ENCODE results near the gene SULF2.

Gene SULF2

DNA sequence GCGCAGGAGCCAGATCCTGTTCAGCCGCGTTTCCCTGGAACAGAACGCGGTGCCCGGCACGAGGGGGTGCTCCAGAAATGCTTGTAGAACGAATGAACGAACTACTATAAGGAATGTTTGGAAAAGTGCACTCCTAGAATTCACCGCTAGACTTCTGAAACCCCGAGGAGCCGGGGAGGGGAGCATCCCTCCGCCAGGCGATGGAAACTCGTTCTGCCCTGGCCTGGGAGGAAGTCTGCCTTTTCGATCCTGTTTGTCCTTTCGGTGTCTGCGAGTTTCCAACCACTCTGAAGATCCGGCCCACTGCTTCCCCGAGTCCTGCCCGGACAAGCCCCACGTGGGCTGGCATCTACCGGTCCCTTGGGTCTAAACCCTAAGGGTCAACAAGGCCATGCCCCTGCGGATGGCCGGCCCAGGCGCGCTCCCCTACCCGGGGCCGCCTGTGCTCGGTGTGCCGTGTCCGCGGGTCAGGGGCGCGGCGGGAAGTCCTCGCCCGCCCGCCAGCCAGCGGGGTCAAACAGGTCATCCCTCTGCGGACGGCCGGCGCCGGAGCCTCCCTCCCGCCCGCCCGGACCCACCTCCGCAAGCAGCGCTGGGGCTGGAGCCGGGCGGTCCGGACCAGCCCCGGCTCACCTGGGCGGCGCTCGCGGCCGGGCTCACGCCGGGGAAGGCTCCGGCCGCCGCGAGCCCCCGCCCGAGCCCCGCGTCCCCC lies 526 bp downstream of the SULF2 start:
- DNase-seq (ENCODE audit: low read depth) = no peak

GRCh38 chr20:47783828-47784598 lies 1.3 kb downstream of the SULF2 start:
- no peak for DNase-seq (ENCODE audit: low read depth)

GRCh38 chr20:47782920-47783552 lies 2.2 kb downstream of the SULF2 start:
- no peak for DNase-seq (ENCODE audit: low read depth)

- no peak for DNase-seq (ENCODE audit: low read depth)
Observed at GRCh38 chr20:47782076-47782475, 3.2 kb downstream of the SULF2 start.

GRCh38 chr20:47781632-47782031 lies 3.6 kb downstream of the SULF2 start:
- no peak for DNase-seq (ENCODE audit: low read depth)

GRCh38 chr20:47780720-47781389 lies 4.4 kb downstream of the SULF2 start:
- no peak for DNase-seq (ENCODE audit: low read depth)

DNA sequence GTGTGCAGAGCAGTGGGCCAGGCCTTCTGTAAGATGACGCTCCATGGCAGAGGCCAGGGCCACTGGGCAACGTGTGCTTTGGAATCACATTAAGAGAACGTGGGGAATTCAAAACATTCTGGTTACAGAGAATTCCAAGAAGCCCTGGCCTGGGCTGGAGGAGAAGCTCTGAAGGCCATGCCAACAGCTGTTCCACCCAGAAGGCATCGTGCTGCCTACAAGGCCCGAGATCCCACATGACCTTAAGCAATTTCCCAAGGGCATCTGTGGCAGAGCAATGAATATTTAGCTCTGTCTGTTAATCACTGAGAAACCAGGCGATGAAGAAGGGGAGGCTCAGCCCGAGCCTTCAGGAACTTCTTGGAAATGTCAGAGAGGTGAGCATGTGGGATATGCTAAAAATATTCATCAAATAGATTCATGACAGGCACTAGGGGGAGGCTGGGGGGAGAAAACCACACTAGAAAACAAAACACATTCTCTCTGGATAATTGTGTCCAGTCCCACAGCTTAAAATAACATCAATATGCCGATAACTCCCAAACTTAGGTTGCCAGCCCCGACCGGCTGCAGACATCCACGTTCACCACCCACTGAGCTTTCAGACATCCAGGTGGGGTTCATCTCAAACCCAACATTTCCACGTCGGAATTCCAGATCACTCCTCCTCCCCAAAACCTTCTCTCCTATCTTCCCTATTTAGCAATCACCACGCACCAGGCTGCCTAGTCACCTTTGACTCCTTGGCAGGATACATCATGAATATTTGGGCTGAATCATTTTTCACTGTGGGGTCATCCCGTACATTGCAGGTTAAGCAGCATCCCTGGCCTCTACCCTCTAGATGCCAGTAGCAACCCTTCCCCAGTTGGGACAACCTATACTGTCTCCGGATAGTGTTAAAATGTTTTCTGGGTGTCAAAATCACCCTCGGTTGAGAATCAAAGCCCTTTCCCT lies 6.6 kb downstream of the SULF2 start:
- DNase-seq (ENCODE audit: low read depth) = no peak

DNA sequence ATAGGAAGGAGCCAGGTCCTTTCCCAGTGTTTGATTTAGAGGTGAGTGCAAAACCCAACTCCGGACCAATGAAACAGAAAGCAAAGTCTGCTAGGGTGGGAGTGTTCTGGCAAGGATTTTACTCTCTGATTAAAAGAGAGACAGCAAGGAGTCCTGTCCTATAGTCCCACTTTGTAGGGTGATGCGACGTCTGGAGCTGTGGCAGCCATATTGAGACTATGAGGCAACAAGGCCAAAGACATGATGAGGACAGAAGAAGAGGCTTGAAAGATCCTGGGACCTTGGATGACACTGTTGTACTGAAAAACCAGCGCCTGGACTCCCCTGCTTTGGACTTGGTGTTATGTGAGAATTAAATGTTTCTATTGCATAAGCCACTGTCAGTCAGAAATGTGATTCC lies 8.1 kb downstream of the SULF2 start:
- DNase-seq (ENCODE audit: low read depth) = no peak

- DNase-seq (ENCODE audit: low read depth) = no peak
Observed at GRCh38 chr20:47776639-47777038, 8.6 kb downstream of the SULF2 start.

GRCh38 chr20:47775841-47776240 lies 9.4 kb downstream of the SULF2 start:
- DNase-seq (ENCODE audit: low read depth) = no peak

GRCh38 chr20:47775039-47775438 lies 10.2 kb downstream of the SULF2 start:
- no peak for DNase-seq (ENCODE audit: low read depth)

DNA sequence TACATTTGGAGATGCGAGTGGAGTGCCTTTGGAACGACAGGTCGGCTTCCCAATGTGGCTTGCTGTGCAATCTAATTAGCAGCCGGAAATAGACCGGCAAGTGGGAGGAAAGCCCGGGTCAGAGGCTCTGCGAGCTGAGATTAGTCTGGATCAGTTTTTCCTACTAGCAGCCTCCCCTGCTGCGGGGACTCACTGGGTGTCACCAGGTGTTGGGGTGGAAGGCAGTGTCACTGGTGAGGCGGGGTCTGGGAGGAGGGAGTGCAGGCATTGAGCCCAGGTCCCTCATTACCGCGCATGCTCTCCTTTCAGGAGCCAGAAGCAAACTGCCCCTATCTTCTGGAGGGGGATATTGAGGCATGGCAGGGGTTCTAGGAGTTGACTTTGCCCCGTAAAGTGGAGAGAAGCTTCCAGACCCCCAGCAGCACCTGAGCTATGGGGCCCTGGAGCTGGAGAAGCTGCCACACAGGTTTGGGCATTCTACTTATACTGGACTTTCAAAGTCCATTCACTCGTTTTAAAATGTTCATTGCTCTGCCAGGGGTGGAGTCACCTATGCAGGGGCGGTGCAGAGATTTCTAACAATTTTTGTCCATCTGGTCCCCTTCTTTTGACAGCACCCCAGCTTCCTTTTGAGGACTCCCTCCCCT lies 11.0 kb downstream of the SULF2 start:
- DNase-seq (ENCODE audit: low read depth) = no peak

- no peak for DNase-seq (ENCODE audit: low read depth)
Observed at GRCh38 chr20:47773371-47773786, 11.9 kb downstream of the SULF2 start.

DNA sequence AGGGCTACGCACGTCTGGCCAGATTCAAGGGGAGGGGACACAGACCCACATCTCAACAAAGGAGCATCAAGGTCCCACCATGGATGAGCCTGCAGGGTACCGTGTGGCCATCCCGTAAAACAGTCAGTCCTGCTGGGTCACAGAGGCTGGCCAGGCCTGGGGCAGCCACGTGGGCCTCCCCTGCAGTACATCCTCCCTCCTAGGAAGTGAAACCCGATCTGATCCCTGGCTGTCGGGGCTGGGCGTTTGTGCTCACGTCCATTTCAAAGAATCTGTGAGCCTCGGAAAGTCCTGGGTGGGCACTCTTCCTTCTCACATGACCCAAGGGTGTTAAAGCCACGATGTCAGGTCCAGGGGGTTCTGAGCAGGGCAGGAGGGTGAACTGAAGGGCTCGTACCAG lies 14.3 kb downstream of the SULF2 start:
- DNase-seq (ENCODE audit: low read depth) = no peak

DNA sequence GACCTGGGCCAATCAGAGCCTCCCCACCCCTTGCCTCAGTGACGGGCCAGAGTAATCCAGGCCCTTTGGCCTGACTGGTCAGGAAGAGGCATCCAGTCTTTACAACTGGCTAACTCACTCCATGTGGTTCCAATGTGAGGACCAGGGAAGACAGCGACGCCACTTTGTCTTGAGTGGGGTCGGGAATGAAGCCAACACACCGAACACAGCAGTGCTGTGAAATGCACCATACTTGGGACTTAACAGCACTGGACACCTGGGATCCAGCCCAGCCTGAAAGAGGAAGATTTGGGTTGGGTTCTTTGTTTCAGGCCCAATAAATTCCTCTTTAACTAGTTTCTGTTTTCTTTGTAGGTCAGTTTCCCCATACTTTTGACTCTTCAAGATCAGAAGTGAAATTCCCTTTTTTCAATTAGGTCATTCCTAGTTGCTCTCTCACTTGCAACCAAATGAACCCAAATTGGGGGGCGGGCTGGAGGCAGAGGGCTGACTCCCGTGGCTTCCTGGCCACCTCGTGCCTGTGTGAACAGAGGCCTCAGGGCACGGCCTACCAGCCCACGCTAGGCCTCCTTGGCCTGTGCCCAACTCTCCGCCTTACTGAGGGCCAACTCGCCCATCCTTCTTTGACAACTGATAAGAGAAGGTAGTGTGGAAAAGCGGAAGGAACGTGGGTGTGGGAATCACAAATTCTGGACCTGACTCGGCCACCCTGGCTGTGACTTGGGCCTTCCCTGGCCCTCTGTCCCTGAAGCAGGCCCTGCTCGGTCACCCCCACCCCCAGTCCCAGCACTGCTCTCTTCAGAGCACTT lies 17.1 kb downstream of the SULF2 start:
- no peak for DNase-seq (ENCODE audit: low read depth)

GRCh38 chr20:47765691-47766594 lies 19.3 kb downstream of the SULF2 start:
- DNase-seq (ENCODE audit: low read depth) = no peak

- DNase-seq (ENCODE audit: low read depth) = no peak
Observed at GRCh38 chr20:47765271-47765670, 20.0 kb downstream of the SULF2 start.

DNA sequence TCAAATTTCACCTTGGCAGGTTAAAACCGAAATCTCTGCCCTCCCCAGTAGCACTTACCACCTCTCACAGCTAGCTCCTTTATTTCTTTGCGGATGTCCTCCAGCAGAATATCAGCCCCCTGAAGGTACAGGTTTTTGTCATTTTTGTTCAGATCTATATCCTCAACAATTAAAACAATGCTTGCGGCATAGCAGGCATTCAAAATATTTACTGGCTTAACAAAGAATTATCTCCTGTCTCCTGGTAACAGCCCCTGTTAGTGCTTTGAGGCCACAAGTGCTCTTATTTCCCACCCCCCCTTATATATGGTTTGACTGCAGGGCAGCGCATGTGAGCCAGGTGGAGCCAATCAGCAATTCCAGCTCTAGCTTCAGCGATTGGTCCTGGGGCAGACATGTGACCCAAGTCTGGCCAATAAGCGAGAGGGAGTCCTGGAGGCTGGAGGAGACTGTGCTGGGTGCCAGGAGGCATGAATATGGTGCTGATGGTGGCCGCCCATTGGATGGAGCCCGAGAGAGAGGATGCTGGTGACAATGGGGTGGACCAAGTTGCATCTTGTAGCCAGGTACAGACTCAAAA lies 21.0 kb downstream of the SULF2 start:
- no peak for DNase-seq (ENCODE audit: low read depth)

Data from stimulated activated CD4-positive, alpha-beta T cell treated with anti-CD3 and anti-CD28 coated beads, Interleukin-2, amount 100 ng/mL, for 4 hours (primary cell).